Panc1 (cell line): ENCODE results near the gene EHD4.

Experiments used
- CTCF ChIP-seq: fragments of 450-650 bp; IDR thresholded peaks from 2 replicates; pipeline ENCODE4 v1.5.1; 2017; ENCODE audit warnings: mild to moderate bottlenecking
- POLR2AphosphoS5 ChIP-seq: IDR thresholded peaks from 2 replicates; pipeline ENCODE4 v1.6.1; 2012; ENCODE audit warnings: mild to moderate bottlenecking, low read depth, low read length, moderate library complexity
- REST ChIP-seq, 2 experiments: IDR thresholded peaks; 2 replicates each; pipeline ENCODE4 v1.6.1; 2011 to 2012; ENCODE audit warnings: low read depth in 2 of 2, control low read depth in 1 of 2, low read length in 1 of 2, mild to moderate bottlenecking in 1 of 2, moderate library complexity in 1 of 2; ENCODE audit not compliant: insufficient read depth in 1 of 2

GRCh38 chr15:41955807-41956525, 16.4 kb downstream of the EHD4 start:
- TF ChIP-seq CTCF = no peak
- no peak for TF ChIP-seq REST (IDR thresholded peaks at IDR 0.05; ENCODE audit: insufficient read depth in 1 of 2, low read depth in 2 of 2, low read length in 1 of 2)
- TF ChIP-seq POLR2AphosphoS5 = no peak
